Esophagus squamous epithelium (tissue), 5 donors: ENCODE data around the gene GRK5. TPM values are rescaled to one million over a fixed set of nuclear protein-coding genes. Genes with fewer than 3 reads are reported as not detected.

Experiments used
- DNase-seq: peaks from one replicate; lab custom pipeline; 2025; lab: John Stamatoyannopoulos, UW
- H3K27ac ChIP-seq, 4 donors: fragments of 200-600 bp; sonication (generic); one replicate each; pipeline ENCODE4 v1.5.1; 2016 to 2019; ENCODE audit warnings: mild to moderate bottlenecking in 1 of 4
- H3K27me3 ChIP-seq, 4 donors: fragments of 200-600 bp; sonication (generic); 1 replicate in 3 of 4; 2 replicates in 1 of 4; pipeline versions ENCODE4 v1.5.1 to v1.6.0; 2017 to 2021; ENCODE audit warnings: antibody characterized with exemption in 1 of 4
- H3K36me3 ChIP-seq, 3 donors: fragments of 200-600 bp; sonication (generic); one replicate each; pipeline ENCODE4 v1.5.1; 2016 to 2019
- H3K4me1 ChIP-seq, 3 donors: fragments of 200-600 bp; sonication (generic); one replicate each; pipeline ENCODE4 v1.5.1; 2017 to 2019
- H3K4me3 ChIP-seq, 4 donors: fragments of 200-600 bp; sonication (generic); 1 replicate in 3 of 4; 2 replicates in 1 of 4; pipeline ENCODE4 v1.5.1; 2016 to 2019; ENCODE audit warnings: mild to moderate bottlenecking in 2 of 4, moderate library complexity in 1 of 4
- H3K9me3 ChIP-seq, 3 donors: fragments of 200-600 bp; sonication (generic); one replicate each; pipeline ENCODE4 v1.5.1; 2016 to 2019
- CTCF ChIP-seq, 6 experiments: fragments of 450-650 bp in 4 of 6; fragments of 200-600 bp in 2 of 6; sonication (generic) in 2 of 6; IDR thresholded peaks; one replicate each; pipeline ENCODE4 v1.5.1; 2016 to 2019; ENCODE audit warnings: antibody characterized with exemption in 6 of 6, mild to moderate bottlenecking in 4 of 6, moderate library complexity in 4 of 6
- POLR2A ChIP-seq, 4 donors: fragments of 450-650 bp; IDR thresholded peaks; one replicate each; pipeline ENCODE4 v1.6.1; 2017; ENCODE audit warnings: antibody characterized with exemption in 4 of 4, mild to moderate bottlenecking in 4 of 4, moderate library complexity in 3 of 4
- WGBS, 2 donors: methylation state at CpG; one replicate each; pipeline ENCODE4 v1.1.5; 2018; 5-methylcytosine and 5-hydroxymethylcytosine counted together
- intact Hi-C: fragments of 100-400 bp; cut with DNase I; formaldehyde crosslinking; loops from one replicate; pipeline ENCODE4 v1.15.0; 2022
- total RNA-seq, 4 donors: library from RNA; depleted of rRNA; stranded (reverse); fragments of >200 nt; gene quantifications; one replicate each; pipeline ENCODE4 v1.1.0, GENCODE V29; 2016
- donor health status: DM: yes; HTN: yes; CAD: no.

Gene GRK5
- total RNA-seq, 4 donors from 2014 or later = 2.4 to 18.9 (median 6.3) TPM

- no peak for TF ChIP-seq CTCF (IDR thresholded peaks at IDR 0.05)
- TF ChIP-seq POLR2A (IDR thresholded peaks at IDR 0.05) = no peak
- no peaks in the 10 kb centered on the region for H3K36me3 ChIP-seq
- 72 to 88% methylated on average over 4 of the region's 4 CpGs for WGBS, 2 donors
- H3K4me3 ChIP-seq = no peak overlapping the region
- H3K9me3 ChIP-seq = no peaks in the 10 kb centered on the region
- peaks cover 6 to 81% (median 38%) of the 10 kb centered on the region in 3 donors for H3K4me1 ChIP-seq
- no peaks in the 10 kb centered on the region for H3K27me3 ChIP-seq
- no peak for DNase-seq
- H3K27ac ChIP-seq = peak overlapping the region in 3 of 4 donors; percentile 77 to 89 (median 83)
- intact Hi-C loops = no loop called here
Observed at GRCh38 chr10:119408072-119408471, 200.7 kb downstream of the GRK5 start.

- Histone ChIP-seq H3K27me3 (no peaks in the 10 kb centered on the region), H3K36me3 (no peaks in the 10 kb centered on the region), H3K4me1 (peaks cover 8 to 90% (median 46%) of the 10 kb centered on the region in 3 donors), H3K4me3 (no peak overlapping the region), H3K27ac (peak overlapping the region; percentile 39 to 89 (median 80)), H3K9me3 (no peaks in the 10 kb centered on the region)
- 73 to 77% methylated on average over 9 to 14 of the region's 14 CpGs for WGBS, 2 donors
- DNase-seq = no peak
- intact Hi-C loops = no loop called here
- no peak for TF ChIP-seq POLR2A (IDR thresholded peaks at IDR 0.05)
- TF ChIP-seq CTCF (IDR thresholded peaks at IDR 0.05) = no peak
Observed at GRCh38 chr10:119408969-119409371, 201.6 kb downstream of the GRK5 start.

- H3K9me3 ChIP-seq = no peaks in the 10 kb centered on the region
- no peaks in the 10 kb centered on the region for H3K36me3 ChIP-seq
- no peak for DNase-seq
- intact Hi-C loops = no loop called here
- peaks cover 8 to 90% (median 46%) of the 10 kb centered on the region in 3 donors for H3K4me1 ChIP-seq
- WGBS, 2 donors = 100% methylated on average over 1 of the region's 5 CpGs; no CpG with 5 or more reads in 1 of the 2 donors
- H3K4me3 ChIP-seq = no peak overlapping the region
- peak overlapping the region; percentile 31 to 89 (median 80) for H3K27ac ChIP-seq
- no peaks in the 10 kb centered on the region for H3K27me3 ChIP-seq
- TF ChIP-seq POLR2A (IDR thresholded peaks at IDR 0.05) (no peak), CTCF (IDR thresholded peaks at IDR 0.05) (no peak)
Observed at GRCh38 chr10:119409385-119409784, 202.0 kb downstream of the GRK5 start.

- 40 to 80% methylated on average over 16 to 18 of the region's 18 CpGs for WGBS, 2 donors
- TF ChIP-seq CTCF (IDR thresholded peaks at IDR 0.05) (no peak), POLR2A (IDR thresholded peaks at IDR 0.05) (peak in 1 of 4 donors; percentile 8)
- no peaks in the 10 kb centered on the region for H3K9me3 ChIP-seq
- no peaks in the 10 kb centered on the region for H3K27me3 ChIP-seq
- H3K36me3 ChIP-seq = no peaks in the 10 kb centered on the region
- intact Hi-C loops = no loop called here
- peak overlapping the region; percentile 54 to 89 (median 80) for H3K27ac ChIP-seq
- peaks cover 8 to 89% (median 46%) of the 10 kb centered on the region in 3 donors for H3K4me1 ChIP-seq
- DNase-seq = no peak
- no peak overlapping the region for H3K4me3 ChIP-seq
Observed at GRCh38 chr10:119409906-119410305, 202.5 kb downstream of the GRK5 start.

GRCh38 chr10:119410361-119411116 is 203.2 kb downstream of the GRK5 start:
- Histone ChIP-seq H3K27ac (peak overlapping the region; percentile 54 to 89 (median 80)), H3K27me3 (no peaks in the 10 kb centered on the region), H3K4me1 (peaks cover 8 to 88% (median 49%) of the 10 kb centered on the region in 3 donors), H3K4me3 (no peak overlapping the region), H3K9me3 (no peaks in the 10 kb centered on the region), H3K36me3 (no peaks in the 10 kb centered on the region)
- intact Hi-C loops = no loop called here
- TF ChIP-seq POLR2A (IDR thresholded peaks at IDR 0.05) = no peak
- no peak for TF ChIP-seq CTCF (IDR thresholded peaks at IDR 0.05)
- WGBS, 2 donors = 64 to 82% methylated on average over 2 to 4 of the region's 9 CpGs
- no peak for DNase-seq
